Immature natural killer cell (primary cell): Measurements from ENCODE around the gene HOXD1. TPM values are rescaled to one million over a fixed set of nuclear protein-coding genes. Genes with fewer than 3 reads are reported as not detected.

ENCODE experiments used
- DNase-seq, 3 donors: peaks; one replicate each; pipeline ENCODE4 v3.0.0; 2022; ENCODE audit warnings: mixed read lengths in 1 of 3
- H3K27ac Mint-ChIP-seq, 6 donors: one replicate each; pipeline ENCODE4 v1.8.0; 2020; ENCODE audit warnings: mixed read lengths in 6 of 6, mild to moderate bottlenecking in 5 of 6, inconsistent platforms in 4 of 6, moderate library complexity in 3 of 6
- H3K27me3 Mint-ChIP-seq, 3 donors: one replicate each; pipeline ENCODE4 v1.8.0; 2020 to 2021; ENCODE audit warnings: low read depth in 3 of 3, mild to moderate bottlenecking in 3 of 3, mixed read lengths in 3 of 3, moderate library complexity in 3 of 3, inconsistent platforms in 1 of 3
- H3K36me3 Mint-ChIP-seq, 3 donors: one replicate each; pipeline ENCODE4 v1.8.0; 2020; ENCODE audit warnings: mixed read lengths in 3 of 3, inconsistent platforms in 2 of 3, mild to moderate bottlenecking in 2 of 3
- H3K4me1 Mint-ChIP-seq, 2 donors: one replicate each; pipeline ENCODE4 v1.8.0; 2020; ENCODE audit warnings: inconsistent platforms in 2 of 2, mild to moderate bottlenecking in 2 of 2, mixed read lengths in 2 of 2, moderate library complexity in 1 of 2
- H3K4me3 Mint-ChIP-seq, 5 donors: one replicate each; pipeline ENCODE4 v1.8.0; 2020; ENCODE audit warnings: mild to moderate bottlenecking in 5 of 5, mixed read lengths in 5 of 5, inconsistent platforms in 3 of 5, moderate library complexity in 3 of 5
- H3K9me3 Mint-ChIP-seq, 6 donors: one replicate each; pipeline ENCODE4 v1.8.0; 2020; ENCODE audit warnings: mild to moderate bottlenecking in 6 of 6, mixed read lengths in 6 of 6, inconsistent platforms in 4 of 6, moderate library complexity in 3 of 6
- polyA plus RNA-seq, 3 donors: library from polyadenylated mRNA; unstranded; fragments of 300-500 nt; fragmentation: Illumina TruSeq; gene quantifications; one replicate each; pipeline ENCODE4 v1.2.3, GENCODE V29; 2021

The HOXD1 gene
- polyA plus RNA-seq, 3 donors from 2014 or later, result not detected

DNA sequence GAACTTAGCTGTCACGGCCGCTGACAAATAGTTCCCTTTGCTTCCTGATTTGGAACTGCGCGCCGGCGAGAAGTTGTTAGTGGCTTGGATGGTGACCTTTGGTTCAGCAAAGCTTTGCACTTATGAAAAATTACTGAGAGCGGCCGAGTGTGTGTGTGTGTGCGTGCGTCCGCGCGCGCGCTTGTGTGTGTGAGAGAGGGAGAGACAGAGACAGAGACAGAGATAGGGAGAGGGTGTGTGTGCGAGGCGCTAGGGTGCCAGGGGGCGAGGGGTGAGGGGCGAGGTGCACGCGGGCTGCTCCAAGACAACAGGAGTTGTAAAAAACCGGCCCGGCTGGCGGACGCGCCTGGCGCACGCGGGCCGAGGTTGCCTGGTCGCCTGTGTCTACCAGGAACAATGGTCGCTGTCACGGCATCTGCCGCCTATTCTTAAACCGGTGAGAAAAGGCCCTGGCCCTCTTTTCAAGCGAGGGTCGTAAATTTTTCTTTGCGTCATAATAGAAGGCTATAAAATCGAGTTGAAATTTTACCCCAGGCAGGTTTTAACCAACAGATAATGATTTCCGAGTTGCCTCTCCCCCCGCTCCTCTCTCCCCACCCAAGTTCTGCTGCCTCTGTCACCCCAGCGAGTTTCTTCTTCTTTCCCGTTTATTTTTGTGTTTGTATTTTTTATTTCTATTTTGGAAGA, 30.8 kb upstream of the HOXD1 start:
- Mint-ChIP-seq H3K9me3 (peaks cover 0 to 5% (median 0%) of the 10 kb centered on the region in 6 donors), H3K36me3 (no peaks in the 10 kb centered on the region), H3K27me3 (peaks cover 27 to 43% (median 35%) of the 10 kb centered on the region in 3 donors), H3K27ac (no peak overlapping the region), H3K4me3 (no peak overlapping the region), H3K4me1 (no peaks in the 10 kb centered on the region)
- DNase-seq, result no peak

- Mint-ChIP-seq H3K27ac (no peak overlapping the region), H3K36me3 (peaks cover 0 to under 1% (median 0%) of the 10 kb centered on the region in 3 donors), H3K27me3 (peaks cover 25 to 44% (median 37%) of the 10 kb centered on the region in 3 donors), H3K4me1 (no peaks in the 10 kb centered on the region), H3K4me3 (no peak overlapping the region), H3K9me3 (peaks cover 0 to 4% (median 0%) of the 10 kb centered on the region in 6 donors)
- DNase-seq, result no peak
These were observed 30.3 kb upstream of the HOXD1 start for GRCh38 chr2:176158186-176158591.

GRCh38 chr2:176158855-176159662, 29.4 kb upstream of the HOXD1 start:
- Mint-ChIP-seq H3K4me3 (no peak overlapping the region), H3K27me3 (peaks cover 31 to 51% (median 40%) of the 10 kb centered on the region in 3 donors), H3K9me3 (peaks cover 0 to 9% (median 2%) of the 10 kb centered on the region in 6 donors), H3K36me3 (peaks cover 0 to 6% (median 0%) of the 10 kb centered on the region in 3 donors), H3K27ac (no peak overlapping the region), H3K4me1 (peaks cover 0 to 4% of the 10 kb centered on the region in 2 donors)
- no peak for DNase-seq

- Mint-ChIP-seq H3K9me3 (peaks cover 0 to 14% (median 4%) of the 10 kb centered on the region in 6 donors), H3K27ac (no peak overlapping the region), H3K27me3 (peaks cover 31 to 52% (median 44%) of the 10 kb centered on the region in 3 donors), H3K4me1 (peaks cover 2 to 8% of the 10 kb centered on the region in 2 donors), H3K36me3 (peaks cover 0 to 10% (median 0%) of the 10 kb centered on the region in 3 donors), H3K4me3 (no peak overlapping the region)
- DNase-seq, result no peak
These were observed 28.7 kb upstream of the HOXD1 start for GRCh38 chr2:176159663-176160250.

- Mint-ChIP-seq H3K4me1 (peaks cover 2 to 8% of the 10 kb centered on the region in 2 donors), H3K4me3 (no peak overlapping the region), H3K27me3 (peaks cover 25 to 49% (median 47%) of the 10 kb centered on the region in 3 donors), H3K9me3 (peaks cover 0 to 14% (median 4%) of the 10 kb centered on the region in 6 donors), H3K36me3 (peaks cover 0 to 10% (median 0%) of the 10 kb centered on the region in 3 donors), H3K27ac (no peak overlapping the region)
- DNase-seq, result no peak
These were observed 28.1 kb upstream of the HOXD1 start for GRCh38 chr2:176160251-176160985.

DNA sequence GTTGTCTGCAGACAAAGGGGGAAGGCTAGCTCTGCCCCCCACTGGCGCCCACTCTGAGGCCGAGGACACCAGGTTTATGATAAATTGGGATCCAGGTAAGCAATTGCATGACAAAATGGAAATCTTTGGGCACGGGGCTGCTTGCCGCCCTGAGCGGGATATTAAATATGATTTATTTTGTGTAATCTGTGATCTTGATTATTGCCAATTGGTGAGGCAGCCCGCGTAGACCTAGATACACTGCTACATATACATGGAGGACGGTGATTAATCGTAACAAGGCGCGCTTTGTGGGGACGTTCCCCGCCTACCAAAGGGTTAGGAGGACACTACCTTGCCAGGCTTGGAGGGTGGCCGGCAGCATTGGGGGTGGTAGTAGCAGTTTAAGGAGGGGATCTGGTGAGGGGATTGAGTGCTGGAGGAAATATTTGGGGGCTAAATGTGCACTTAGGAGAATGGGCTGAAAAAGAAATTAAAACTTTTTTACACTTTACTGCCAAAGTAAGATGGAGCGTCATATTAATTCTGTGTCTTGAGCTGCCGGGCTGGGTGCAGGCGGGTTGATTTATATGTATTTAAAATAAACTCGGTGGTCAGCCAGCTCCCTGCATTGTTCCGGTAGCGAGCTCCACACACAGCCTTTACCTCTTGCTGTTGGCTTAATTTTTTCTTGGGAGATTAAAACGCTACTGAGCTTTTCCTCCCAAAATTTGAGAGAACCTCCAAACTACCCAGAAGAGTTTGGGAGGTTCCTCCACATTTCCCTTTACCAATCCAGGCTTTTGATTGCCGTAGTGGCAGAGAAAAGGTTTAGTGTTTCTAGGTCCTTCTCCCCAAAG, 27.3 kb upstream of the HOXD1 start:
- no peak overlapping the region for H3K27ac Mint-ChIP-seq
- no peak overlapping the region for H3K4me3 Mint-ChIP-seq
- H3K4me1 Mint-ChIP-seq, result peaks cover 2 to 8% of the 10 kb centered on the region in 2 donors
- H3K27me3 Mint-ChIP-seq, result peaks cover 28 to 51% (median 45%) of the 10 kb centered on the region in 3 donors
- peaks cover 0 to 10% (median 3%) of the 10 kb centered on the region in 3 donors for H3K36me3 Mint-ChIP-seq
- DNase-seq, result no peak
- H3K9me3 Mint-ChIP-seq, result peaks cover 0 to 14% (median 4%) of the 10 kb centered on the region in 6 donors

- Mint-ChIP-seq H3K36me3 (peaks cover 0 to 10% (median 3%) of the 10 kb centered on the region in 3 donors), H3K27me3 (peaks cover 28 to 58% (median 47%) of the 10 kb centered on the region in 3 donors), H3K9me3 (peaks cover 0 to 19% (median 4%) of the 10 kb centered on the region in 6 donors), H3K27ac (no peak overlapping the region), H3K4me3 (no peak overlapping the region), H3K4me1 (peaks cover 2 to 8% of the 10 kb centered on the region in 2 donors)
- no peak for DNase-seq
These were observed 26.4 kb upstream of the HOXD1 start for GRCh38 chr2:176161825-176162626.

GRCh38 chr2:176162911-176163671, 25.4 kb upstream of the HOXD1 start:
- Mint-ChIP-seq H3K36me3 (peaks cover 0 to 10% (median 3%) of the 10 kb centered on the region in 3 donors), H3K27me3 (peaks cover 25 to 53% (median 51%) of the 10 kb centered on the region in 3 donors), H3K4me1 (peaks cover 2 to 8% of the 10 kb centered on the region in 2 donors), H3K4me3 (no peak overlapping the region), H3K9me3 (peaks cover 0 to 25% (median 4%) of the 10 kb centered on the region in 6 donors), H3K27ac (no peak overlapping the region)
- DNase-seq, result no peak

DNA sequence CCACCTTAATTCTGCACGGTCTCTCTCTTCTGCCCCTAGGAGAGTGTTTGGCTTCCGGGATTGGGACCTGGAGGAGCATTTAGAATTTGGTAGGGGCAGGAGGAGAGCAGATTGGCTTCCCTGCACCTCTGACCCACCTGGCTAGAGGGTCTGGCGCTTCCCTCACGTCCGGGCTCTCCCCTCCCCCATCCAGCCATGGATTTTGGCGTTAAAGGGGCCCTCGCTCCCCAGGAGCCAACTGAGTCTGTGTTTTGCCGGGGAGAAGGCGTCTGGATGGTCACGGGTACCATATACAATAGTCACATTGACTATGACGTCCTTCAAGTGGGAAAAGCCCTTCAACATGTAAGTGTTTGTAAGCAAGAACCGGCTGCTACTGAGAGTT, 24.8 kb upstream of the HOXD1 start:
- Mint-ChIP-seq H3K4me1 (peaks cover 2 to 8% of the 10 kb centered on the region in 2 donors), H3K4me3 (peak overlapping the region in 1 of 5 donors; percentile 33), H3K27me3 (peaks cover 25 to 50% (median 49%) of the 10 kb centered on the region in 3 donors), H3K36me3 (peaks cover 0 to 10% (median 3%) of the 10 kb centered on the region in 3 donors), H3K27ac (no peak overlapping the region), H3K9me3 (peaks cover 0 to 25% (median 4%) of the 10 kb centered on the region in 6 donors)
- no peak for DNase-seq

DNA sequence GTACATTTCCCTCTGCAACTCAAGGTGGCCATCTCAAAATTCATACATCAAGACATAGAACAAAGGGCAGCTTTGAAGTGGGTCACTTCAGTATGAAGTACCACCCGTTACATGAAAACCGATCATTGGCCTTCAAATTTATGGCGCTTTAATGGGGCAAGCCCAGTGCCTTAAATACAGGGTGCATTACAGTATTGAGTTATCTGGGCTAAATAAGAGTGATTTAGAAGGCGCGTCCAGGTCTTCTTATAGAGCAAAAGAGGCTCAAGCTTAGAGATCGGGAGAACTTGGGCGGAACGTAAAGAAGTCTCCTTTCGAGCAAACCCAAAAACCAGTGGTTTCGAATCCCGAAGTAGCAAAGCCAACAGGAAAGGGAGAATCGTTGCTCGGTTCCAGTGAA, 24.3 kb upstream of the HOXD1 start:
- Mint-ChIP-seq H3K27me3 (peaks cover 25 to 49% (median 48%) of the 10 kb centered on the region in 3 donors), H3K4me3 (peak overlapping the region in 2 of 5 donors; percentile 5 to 33), H3K9me3 (peaks cover 0 to 25% (median 4%) of the 10 kb centered on the region in 6 donors), H3K4me1 (peaks cover 2 to 8% of the 10 kb centered on the region in 2 donors), H3K27ac (no peak overlapping the region), H3K36me3 (peaks cover 0 to 10% (median 3%) of the 10 kb centered on the region in 3 donors)
- DNase-seq, result no peak

DNA sequence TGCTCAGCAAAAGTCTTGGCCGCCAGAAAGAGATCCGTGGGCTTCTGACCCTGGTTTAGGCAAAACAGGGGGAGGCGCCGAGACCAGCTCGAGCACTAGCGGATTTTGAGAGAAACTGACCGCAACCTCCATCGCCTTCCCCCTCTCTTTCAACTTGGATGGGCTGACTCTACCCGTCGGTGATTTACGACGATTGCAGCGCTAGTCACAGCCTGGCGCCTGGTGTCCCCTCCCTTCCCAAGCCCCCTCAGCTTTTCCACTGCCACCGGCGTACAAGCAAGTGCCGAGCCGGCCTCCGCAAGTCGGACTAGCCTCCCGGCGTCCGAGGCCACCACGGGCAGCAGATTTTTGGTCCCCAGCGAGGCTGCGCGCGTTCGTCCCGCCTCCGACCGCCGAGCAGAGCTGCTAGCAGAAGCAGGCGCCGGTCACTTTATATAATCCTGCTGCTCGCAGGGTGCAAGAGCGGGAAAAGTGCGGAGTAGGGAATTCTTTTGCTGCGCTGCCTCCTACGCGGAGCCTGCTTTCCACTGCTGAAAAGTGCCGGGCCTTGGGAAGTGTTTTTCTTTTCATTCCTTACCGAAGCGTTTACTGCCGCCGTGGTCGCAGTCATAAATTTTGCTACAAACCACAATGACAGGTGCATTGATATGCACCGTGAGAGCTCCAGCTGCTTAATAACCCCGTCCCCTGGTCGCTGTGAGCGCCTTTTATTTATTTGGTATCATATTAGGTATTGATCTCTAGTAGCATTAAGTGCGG, 23.7 kb upstream of the HOXD1 start:
- Mint-ChIP-seq H3K4me3 (no peak overlapping the region), H3K9me3 (peaks cover 0 to 25% (median 4%) of the 10 kb centered on the region in 6 donors), H3K36me3 (peaks cover 0 to 10% (median 3%) of the 10 kb centered on the region in 3 donors), H3K27me3 (peaks cover 22 to 53% (median 48%) of the 10 kb centered on the region in 3 donors), H3K27ac (no peak overlapping the region), H3K4me1 (peaks cover 2 to 8% of the 10 kb centered on the region in 2 donors)
- DNase-seq, result no peak
